ENCODE data around the gene CHCHD4.
"Not testable (repeated sequence)": the region's sequence is repeated elsewhere in the genome, so short reads cannot be mapped to it uniquely, and the experiment has no call there.

CHCHD4 gene

GRCh38 chr3:14118400-14119381, 6.0 kb downstream of the CHCHD4 start:
- no peak for DNase-seq

- no peak for DNase-seq
Measured at GRCh38 chr3:14117468-14118399, 6.9 kb downstream of the CHCHD4 start.

- DNase-seq = no peak
Measured at GRCh38 chr3:14113965-14114635, 10.6 kb downstream of the CHCHD4 start.

- no peak for DNase-seq
Measured at GRCh38 chr3:14110699-14111098, 14.0 kb downstream of the CHCHD4 start.

GRCh38 chr3:14109821-14110220, 14.8 kb downstream of the CHCHD4 start:
- DNase-seq = not testable (repeated sequence)

- no peak for DNase-seq
Measured at GRCh38 chr3:14097616-14098391, 26.9 kb downstream of the CHCHD4 start.

- DNase-seq = no peak
Measured at GRCh38 chr3:14096742-14097141, 27.9 kb downstream of the CHCHD4 start.

- DNase-seq = no peak
Measured at GRCh38 chr3:14093831-14094230, 30.8 kb downstream of the CHCHD4 start.

GRCh38 chr3:14092464-14092863, 32.2 kb downstream of the CHCHD4 start:
- DNase-seq = no peak

GRCh38 chr3:14091959-14092358, 32.7 kb downstream of the CHCHD4 start:
- DNase-seq = not testable (repeated sequence)

- DNase-seq = not testable (repeated sequence)
Measured at GRCh38 chr3:14087461-14087860, 37.2 kb downstream of the CHCHD4 start.

GRCh38 chr3:14082108-14082657, 42.5 kb downstream of the CHCHD4 start:
- DNase-seq = no peak

GRCh38 chr3:14077310-14077709, 47.4 kb downstream of the CHCHD4 start:
- DNase-seq = no peak

- not testable (repeated sequence) for DNase-seq
Measured at GRCh38 chr3:14075233-14075632, 49.4 kb downstream of the CHCHD4 start.

- no peak for DNase-seq
Measured at GRCh38 chr3:14064910-14065309, 59.8 kb downstream of the CHCHD4 start.

- no peak for DNase-seq
Measured at GRCh38 chr3:14063152-14063551, 61.5 kb downstream of the CHCHD4 start.
